GOT3 (cell line): ENCODE data around the gene L3HYPDH.
"Not testable (repeated sequence)": the region's sequence is repeated elsewhere in the genome, so short reads cannot be mapped to it uniquely, and the experiment has no call there.

Source experiments
- DNase-seq: peaks from one replicate; lab custom pipeline; 2025; ENCODE audit warnings: mixed read lengths; lab: John Stamatoyannopoulos, UW

L3HYPDH gene

DNA sequence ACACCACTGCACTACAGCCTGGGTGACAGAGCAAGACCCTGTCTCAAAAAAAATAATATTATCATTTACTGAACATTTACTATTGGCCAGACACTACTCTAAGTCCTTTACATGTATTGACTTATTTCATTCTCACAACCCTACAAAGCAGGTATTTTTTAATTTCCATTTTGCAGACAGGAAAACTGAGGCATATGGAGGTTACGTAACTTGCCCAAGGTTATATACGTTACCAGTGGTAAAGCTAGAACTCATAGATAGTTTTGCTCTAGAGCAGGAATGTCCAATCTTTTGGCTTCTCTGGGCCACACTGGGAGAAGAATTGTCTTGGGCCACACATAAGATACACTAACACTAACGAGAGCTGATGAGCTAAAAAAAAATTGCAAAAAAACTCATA is 5.7 kb downstream of the L3HYPDH start:
- DNase-seq, result no peak

DNA sequence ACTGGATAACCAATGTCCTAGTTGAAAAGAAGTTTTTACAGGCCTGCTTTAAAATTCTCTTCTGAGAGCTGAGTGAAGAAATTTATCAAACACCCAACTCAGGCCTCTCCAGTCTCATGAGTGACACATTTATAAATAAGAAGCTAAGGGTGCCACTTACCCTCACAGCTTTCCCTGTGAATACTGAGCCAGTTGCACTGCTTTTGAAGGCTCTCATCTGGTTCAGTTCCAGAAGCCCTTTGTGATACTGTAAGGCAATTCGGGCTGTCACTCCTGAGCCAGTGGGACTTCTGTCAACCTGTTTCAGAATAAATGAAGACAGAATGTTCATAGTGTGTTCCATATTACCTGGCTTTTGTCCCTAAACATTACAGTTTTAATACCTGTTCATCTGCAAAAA is 8.5 kb downstream of the L3HYPDH start:
- DNase-seq, result no peak

DNA sequence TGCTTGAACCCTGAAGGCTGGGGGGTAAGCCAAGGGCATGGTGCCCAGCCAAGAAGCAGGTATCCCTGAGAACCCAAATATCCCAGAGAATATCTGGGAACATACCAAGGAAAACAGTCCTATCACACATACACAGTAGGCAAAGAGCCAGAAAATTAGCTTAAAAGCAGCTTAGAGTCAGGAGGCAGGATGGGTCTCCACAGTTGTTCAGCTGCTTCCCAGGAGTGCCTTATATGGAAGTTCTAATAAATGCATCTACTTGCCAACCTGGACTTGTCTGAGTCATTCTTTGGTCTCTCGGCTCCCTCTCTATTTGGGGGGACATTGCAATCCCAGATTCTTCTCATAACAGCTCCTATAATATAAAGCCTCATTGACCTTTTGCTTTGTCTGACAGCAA is 10.0 kb downstream of the L3HYPDH start:
- no peak for DNase-seq

DNA sequence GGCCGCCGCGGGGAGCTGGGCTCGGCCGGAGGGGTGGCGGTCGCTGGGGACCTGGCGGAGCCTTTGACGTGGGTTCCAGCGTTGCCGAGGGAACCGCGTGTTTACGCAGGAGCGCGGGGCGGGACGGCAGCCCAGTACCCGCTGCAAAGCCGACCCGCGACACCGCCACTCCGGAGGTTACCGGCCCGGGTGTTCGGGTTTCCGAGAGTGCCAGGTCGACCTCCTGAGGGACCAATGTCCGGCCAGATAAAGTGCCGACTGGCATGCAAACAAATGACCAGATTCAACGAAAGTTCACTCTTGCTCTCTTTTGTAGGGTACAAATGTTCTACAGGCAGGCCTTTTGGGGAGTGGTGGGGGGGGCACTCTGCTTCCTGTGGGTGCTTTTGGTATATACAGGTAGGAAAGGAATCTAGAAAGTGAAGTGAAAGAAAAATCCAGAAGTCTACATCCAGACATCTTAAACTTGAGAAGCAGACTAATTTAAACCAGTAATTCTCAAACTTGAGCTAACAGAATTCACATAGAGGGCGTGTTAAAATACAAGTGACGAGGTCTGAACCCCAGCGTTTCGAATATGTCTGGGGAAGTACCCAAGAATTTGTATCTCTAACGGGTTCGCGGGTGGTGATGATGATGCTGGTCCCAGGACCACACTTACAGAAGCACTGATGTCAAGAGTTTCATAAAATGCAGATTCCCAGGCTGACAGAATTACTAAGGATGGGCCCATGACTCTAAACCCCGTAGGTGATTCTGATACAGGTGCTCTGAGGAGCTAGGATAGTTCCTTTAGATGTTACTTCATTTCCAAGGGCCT is 18.7 kb downstream of the L3HYPDH start, which contains the start of gene GPR135:
GPR135 (minus strand) TSS at position 65 of the 820 bp plus-strand sequence. CDS start 154 bp downstream, outside the sequence.
- no peak for DNase-seq

DNA sequence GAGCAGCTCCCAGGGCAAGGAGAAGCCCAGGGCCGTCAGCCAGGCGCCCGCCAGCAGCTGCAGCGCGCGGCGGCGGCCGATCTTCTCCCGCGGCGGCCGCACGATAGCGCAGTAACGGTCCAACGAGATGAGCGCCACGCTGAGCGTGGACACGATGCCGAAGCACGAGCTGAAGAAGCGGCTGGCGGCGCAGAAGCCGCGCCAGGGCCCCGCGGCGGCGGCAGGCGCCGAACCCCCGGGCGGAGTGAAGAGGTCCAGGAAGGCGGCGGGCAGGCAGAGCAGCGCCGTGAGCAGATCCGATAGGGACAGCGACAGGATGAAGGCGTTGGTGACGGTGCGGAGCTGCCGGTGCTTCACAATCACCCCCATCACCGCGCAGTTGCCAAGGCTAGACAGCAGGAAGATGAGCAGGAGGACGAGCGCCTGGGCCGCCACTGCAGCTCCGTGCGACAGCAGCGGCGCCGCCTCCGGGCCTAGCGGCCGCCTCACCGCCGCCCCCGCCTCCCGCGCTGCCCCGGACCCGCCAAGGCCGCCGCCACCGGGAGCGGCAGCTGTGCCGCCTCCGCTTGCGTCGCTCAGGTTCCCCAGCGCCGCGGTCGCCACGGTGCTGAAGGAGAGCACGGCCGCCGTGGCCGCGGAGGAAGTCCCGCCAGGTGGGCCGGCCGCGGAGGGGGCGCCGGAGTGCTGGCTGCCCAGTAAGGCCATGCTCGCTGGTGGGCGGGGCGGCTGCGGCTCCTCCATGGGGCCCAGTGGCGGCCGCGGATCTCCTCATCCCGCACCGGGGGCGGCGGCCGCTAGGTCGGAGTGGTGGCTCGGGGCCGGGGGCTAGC is 19.5 kb downstream of the L3HYPDH start:
- no peak for DNase-seq

DNA sequence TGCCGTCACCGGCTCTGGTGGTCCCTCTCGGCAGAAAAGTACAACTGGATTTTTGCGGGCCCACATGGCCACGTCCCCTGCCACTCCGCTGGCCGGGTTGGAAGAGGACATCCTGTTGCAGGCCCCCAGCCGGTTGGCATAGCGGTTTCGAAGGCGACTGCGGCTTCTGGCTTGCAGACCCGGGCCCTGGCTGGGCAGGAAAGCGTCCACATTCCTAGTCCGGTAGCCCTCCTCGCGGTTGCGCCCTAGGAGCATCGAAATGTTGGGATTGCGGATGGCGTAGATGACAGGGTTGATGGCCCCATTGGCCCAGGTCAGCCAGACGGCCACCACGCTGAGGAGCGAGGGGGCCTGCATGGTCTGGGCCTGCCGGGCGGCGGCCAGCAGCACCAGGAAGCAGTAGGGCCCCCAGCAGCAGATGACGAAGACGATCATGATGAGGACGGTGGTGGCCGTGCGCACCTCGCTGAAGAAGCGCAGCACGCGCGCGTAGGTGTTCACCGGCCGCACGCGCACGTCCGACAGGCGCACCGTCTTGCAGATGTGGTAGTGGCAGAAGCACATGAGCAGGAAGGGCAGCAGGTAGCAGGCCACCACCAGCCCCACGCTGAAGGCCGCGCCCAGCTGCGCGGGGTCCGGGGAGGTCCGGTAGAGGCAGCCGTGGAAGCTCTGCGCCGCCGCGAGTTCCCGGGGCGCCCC is 20.3 kb downstream of the L3HYPDH start:
- no peak for DNase-seq

DNA sequence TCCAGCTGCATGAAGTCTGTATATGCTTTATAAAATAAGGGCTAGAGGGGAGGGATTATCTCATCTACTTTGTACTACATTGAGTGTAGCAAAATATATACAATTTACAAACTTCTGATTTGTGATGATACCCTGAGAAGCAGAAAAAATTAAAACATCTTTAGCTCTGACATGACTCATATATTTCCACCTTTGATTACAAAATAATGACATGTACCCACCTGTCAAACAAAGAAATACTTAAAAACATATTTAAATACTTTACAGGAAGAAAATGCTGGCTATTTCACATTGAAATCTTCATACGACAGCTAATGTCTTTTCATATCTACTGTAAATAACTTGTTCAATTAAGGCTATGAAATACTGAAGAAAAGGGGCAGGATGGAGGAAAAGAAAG is 22.3 kb downstream of the L3HYPDH start:
- no peak for DNase-seq

DNA sequence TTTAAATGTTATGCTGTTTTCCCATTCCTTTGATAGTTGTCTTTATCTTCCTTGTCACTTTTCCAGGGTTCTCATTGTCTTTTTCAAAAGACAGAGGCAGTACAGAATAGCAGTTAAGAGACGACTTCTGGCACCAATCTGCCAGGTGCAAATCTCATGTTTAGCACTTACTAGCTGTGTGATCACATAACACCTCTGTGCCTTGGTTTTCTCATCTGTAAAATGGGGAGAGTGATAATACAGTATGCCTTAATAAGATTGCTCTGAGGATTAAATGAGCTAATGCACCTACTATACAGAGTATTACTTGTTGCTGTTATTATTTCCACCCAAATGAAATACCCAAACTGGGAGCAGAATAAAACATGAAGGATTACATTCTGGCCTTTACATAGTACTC is 23.8 kb downstream of the L3HYPDH start:
- no peak for DNase-seq

DNA sequence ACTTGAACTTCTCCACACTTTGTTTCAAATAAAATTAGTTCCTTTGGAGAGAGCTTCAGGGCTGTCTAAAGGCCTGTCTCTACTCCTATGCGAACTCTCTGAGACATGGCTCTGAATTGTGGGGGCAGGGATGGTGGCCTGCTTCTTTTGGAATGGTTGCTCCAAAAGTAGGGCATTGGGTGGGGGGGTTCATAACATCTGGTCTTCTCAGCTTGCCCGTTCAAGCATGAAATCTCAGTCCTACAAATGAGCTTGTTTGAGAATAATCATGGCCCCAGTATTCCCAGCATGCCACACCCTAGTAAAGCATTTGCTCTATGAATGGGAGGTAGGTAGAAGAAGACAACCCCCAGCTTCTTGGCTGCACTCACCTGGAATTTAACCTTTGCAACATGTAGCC is 25.7 kb downstream of the L3HYPDH start:
- DNase-seq, result no peak

DNA sequence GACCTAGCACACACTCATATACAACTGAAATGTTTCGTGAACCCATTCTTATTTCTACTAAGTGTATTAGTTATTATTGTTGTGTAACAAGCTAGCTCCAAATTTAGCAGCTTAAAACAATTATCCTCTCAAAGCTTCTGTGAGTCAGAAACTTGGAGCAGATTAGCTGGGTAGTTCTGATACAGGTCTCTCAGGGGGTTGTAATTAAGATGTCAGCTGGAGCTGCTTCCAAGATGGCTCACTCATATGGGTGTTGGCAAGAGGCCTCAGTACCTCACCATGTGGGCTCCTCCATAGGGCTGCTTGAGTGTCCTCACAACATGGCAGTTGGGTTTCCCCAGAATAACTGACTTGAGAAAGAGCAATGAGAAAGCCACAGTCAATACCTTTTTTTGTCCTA is 28.8 kb downstream of the L3HYPDH start:
- no peak for DNase-seq

DNA sequence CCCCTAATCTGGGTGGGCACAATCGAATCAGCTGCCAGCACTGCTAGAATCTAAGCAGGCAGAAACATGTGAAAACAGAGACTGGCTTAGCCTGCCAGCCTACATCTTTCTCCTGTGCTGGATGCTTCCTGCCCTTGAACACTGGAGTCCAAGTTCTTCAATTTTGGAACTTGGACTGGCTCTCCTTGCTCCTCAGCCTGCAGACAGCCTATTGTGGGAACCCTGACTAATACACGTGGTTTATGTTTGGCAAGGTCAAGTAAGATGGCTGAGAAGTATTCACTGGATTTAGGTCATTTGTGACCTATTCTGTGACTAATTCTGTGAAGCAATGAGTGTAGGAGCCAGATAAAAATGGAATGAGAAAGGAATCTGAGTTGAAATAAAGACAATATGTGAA is 30.1 kb downstream of the L3HYPDH start:
- no peak for DNase-seq

DNA sequence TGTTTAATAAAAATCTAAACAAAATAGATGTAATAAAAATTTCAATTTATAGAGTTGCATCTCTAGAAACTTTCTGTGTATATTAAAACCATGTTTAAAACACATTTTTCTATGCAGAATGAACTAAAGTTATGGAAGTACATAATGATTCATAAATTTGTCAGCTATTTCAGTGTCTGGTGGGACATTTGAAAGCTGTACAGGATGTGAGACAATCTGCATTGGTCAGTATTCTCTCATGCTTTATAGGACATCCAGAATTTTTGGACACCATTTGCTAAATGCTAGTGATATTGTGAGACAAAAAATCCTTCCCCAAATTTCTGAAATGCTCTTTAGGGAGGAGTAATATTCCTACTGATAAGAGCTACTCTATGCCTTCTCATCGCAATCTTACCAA is 32.4 kb downstream of the L3HYPDH start:
- no peak for DNase-seq

DNA sequence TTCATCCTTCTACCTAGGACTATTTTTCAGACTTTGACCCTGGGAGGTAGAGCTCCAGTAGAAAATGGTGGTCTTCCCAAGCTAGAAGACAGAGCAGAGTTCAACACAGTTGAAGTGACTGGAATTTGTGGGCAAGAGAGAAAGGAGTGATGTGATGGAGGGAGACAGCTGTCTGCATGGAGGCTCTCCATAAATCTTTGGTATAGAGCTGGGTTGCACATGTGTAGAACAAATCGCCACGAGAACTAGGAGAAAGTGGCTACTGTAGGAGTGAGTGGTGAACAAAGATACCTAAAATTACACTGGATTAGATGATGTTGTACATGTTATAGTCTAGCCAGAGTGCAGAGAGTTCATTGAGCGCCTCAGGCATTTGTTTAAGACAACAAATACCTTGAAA is 33.5 kb downstream of the L3HYPDH start:
- no peak for DNase-seq

DNA sequence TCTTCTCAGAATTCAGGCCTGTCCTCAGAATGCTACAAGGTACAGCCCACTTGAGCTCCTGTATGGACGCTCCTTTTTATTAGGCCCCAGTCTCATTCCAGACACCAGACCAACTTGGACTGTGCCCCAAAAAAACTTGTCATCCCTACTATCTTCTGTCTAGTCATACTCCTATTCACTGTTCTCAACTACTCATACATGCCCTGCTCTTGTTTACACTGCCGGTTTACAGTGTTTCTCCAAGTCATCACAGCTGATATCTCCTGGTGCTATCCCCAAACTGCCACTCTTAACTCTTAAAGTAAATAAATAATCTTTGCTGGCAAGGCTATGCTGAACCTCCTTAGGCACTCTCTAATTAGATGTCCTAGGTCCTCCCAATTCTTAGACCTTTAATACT is 35.5 kb downstream of the L3HYPDH start:
- DNase-seq, result not testable (repeated sequence)

DNA sequence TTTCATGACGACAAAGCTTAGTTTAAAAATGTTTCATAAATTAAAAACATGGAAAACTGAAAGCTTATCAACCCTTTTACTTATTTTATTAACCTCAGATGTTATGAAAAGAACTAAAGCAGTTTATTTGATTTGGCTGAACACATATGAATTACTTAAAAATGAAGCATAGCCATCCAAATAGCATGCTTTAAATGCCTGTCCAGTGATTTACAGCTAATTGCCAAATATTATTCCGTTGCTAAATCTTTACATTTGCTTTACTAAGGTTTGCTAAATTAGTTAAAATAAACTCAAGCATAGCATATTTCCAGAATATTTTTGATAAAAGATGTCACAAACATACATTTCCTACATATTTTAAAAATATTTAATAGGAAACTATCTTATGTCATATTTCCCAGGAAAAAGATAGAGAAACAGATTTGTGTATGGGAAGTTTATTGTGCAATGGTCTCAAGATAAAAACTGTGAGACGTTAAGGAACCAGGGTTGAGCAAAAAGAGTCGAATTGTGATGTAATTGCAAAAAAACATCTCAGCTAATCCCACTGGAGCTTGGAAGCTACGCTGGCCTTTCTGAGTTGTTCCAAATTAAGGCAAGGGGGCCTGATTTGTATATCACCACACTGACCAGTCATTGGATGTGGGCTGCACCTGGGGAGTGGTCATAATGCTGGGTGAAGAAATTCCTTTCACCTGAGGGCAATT is 44.8 kb downstream of the L3HYPDH start:
- no peak for DNase-seq

DNA sequence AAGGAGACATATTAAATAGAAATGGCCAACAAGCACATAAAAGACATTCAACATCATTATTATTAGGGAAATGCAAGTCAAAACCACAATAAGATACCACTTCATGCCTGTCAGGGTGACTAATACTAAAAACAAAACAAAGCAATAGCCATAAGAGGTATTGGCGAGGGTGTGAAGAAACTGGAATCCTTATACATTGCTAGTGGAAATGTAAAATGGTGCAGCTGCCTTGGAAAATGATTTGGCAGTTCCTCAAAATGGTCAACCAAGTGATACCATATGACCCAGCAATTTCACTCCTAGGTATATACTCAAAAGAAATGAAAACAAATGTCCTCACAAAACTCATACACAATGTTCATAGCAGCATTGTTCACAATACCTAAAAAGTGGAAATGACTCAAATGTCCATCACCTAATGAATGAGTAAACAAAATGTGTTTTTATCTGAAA is 46.0 kb downstream of the L3HYPDH start:
- no peak for DNase-seq

DNA sequence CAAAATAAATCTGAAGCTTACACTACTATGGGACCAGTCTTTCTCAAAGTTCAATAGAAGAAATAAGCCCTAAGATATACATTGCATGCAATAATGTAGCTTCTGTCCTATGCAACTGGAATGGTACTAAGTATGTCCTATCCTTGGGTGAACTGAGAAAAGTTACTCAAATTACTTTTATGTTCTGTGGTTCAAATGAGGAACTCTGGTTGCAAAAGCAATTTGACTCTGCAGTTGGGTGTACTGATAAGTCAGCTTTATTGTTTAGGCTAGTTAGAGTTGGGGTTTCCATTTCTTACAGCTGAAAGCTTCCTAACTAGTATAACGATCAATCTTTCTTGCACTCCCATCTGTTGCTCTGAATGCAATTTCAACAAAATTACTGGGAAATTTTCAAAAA is 48.2 kb downstream of the L3HYPDH start:
- no peak for DNase-seq

DNA sequence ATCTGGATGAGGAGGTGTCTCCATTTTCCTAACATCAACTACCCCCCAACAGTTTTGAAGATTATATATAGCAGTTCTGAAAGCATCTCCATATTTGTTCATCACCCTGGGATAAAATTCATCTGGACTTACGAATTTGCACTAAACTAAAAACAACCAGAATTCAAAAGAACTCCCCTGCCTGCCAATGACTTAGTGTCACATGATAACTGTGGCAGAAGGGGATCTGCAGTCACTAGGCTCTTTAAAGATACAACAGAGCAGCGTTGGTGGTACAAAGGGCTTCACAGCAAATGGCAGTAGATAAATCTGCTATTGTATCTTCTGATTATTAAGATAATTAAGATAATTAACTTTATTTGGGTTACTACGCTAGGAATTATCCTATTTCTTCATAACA is 49.1 kb downstream of the L3HYPDH start:
- no peak for DNase-seq

DNA sequence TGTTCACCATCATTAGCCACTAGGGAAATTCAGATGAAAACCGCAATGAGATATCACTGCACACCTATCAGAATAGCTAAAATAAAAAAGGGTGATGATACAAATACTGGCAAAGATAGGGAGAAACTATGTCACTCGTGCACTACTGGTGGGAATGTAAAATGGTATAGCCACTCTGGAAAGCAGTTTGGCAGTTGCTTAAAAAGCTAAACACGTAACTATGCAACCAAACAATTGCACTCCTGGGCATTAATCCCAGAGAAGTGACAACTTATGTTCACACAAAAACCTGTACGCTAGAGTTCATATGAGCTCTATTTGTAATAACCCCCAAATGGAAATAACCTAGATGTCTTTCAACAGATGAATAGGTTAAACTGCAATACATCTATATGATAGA is 54.4 kb downstream of the L3HYPDH start:
- DNase-seq, result no peak

DNA sequence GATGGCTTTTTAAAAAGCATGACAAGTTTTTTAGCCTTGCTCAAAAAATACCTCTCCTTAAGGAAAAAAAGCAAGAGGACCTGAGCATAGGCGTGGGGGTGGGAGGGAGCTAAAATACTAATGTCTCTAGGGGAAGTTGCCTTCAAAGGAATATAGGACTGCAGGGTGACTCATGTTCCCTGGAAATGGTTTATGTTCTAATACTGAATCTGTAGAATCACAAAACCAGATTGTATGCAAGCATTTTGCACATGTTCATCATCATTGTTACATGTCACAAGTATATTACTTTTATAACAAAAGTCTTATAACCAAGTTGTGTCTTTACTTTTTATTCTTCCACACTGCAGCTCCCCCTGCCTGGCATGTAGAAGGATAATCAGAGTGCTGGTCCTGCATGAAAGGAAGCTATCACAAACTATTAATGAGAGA is 55.6 kb downstream of the L3HYPDH start:
- no peak for DNase-seq

DNA sequence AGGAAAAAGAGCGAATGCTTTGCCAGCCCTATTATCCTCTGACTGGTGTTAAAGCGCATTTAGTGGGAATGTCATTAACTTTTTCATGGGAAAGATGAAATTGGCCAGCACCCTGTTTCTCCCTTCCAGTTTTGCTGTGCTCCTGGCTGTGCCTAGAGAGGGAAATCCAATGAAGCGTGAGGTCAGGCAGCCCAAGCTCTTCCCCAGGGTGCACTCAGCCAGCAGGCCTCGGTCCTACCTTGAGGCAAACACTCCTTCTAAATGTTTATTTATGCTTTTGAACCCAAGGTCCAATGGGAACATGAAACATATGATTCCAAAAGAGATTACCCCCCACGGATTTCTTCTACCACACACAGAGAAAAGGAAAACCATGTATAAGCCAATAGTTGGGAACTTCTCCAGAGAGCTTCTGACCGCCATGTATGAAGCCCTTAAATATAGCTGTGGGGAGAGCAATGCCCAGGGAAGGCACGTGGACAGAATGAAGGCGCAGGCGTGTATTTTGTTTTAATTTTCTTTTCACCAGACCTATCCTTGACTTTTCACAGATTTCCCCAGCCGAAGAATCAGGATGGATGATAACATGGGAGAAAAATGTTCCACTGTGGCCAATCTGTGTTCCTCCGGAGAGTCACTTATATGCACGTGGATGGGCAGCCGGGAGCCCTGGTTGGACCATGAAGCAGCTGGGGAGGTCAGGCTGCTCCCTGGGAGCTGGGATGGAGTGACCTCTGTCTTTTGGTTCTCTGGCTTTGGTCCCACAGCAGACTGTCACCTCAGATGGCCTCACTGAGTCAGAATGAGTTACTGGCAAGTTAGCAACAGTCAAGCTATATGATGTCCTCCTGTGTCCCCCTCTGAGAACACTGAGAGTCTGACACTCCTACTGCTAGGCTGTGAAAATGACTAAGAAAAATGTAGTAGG is 56.3 kb downstream of the L3HYPDH start:
- DNase-seq, result no peak
